Retinal pigment epithelial cell (primary cell): ENCODE results near the gene S100P.
A peak's percentile ranks its signal among the peaks of the same experiment; 100 is the strongest.

ENCODE experiments used
- DNase-seq: peaks from one replicate; pipeline ENCODE4 v3.0.0-alpha.2; 2010; ENCODE audit warnings: low read depth
- H3K4me3 ChIP-seq: 2 replicates; pipeline ENCODE4 v1.5.1; 2011; ENCODE audit warnings: mild to moderate bottlenecking, low read length, control low read depth, moderate library complexity
- TF ChIP-seq, protein P1 (sequence below): conservative IDR thresholded peaks from 2 replicates; pipeline ENCODE4 v1.5.1; 2011; ENCODE audit warnings: low read depth, low read length, control low read depth, inconsistent platforms

The S100P gene

DNA sequence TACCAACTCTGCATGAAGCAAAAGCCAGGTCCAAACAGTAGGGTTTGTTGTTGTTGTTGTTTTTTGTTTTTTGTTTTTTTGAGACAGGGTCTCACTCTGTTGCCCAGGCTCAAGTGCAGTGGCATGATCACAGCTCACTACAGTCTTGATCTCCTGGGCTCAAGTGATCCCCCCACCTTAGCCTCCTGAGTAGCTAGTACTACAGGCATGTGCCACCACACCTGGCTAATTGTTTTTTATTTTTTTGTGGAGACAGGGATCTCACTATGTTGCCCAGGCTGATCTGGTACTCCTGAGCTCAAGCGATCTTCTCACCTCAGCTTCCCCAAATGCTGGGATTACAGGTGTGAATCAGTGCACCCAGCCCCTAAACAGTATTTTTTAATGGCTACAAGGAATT, 6.2 kb downstream of the S100P start:
- no peak overlapping the region for H3K4me3 ChIP-seq
- TF ChIP-seq, protein P1, sequence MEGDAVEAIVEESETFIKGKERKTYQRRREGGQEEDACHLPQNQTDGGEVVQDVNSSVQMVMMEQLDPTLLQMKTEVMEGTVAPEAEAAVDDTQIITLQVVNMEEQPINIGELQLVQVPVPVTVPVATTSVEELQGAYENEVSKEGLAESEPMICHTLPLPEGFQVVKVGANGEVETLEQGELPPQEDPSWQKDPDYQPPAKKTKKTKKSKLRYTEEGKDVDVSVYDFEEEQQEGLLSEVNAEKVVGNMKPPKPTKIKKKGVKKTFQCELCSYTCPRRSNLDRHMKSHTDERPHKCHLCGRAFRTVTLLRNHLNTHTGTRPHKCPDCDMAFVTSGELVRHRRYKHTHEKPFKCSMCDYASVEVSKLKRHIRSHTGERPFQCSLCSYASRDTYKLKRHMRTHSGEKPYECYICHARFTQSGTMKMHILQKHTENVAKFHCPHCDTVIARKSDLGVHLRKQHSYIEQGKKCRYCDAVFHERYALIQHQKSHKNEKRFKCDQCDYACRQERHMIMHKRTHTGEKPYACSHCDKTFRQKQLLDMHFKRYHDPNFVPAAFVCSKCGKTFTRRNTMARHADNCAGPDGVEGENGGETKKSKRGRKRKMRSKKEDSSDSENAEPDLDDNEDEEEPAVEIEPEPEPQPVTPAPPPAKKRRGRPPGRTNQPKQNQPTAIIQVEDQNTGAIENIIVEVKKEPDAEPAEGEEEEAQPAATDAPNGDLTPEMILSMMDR = no peak
- no peak for DNase-seq

DNA sequence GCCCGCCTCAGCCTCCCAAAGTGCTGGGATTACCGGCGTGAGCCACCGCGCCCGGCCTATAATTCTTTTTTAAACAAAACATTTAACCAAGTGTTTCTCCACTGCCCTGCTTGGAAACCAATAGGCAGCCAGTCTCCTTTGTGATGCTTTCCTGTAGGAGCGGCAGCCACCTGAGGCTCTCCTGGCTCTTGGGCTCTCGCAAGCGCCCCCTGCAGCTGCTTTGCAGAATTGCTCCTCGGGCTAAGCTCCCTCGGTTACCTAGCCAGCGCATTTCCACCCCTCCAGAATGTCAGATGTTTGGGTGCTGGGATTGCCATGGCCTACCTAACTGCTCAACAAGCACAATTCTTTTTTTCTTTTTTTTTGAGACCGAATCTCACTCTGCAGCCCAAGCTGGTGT, 7.7 kb downstream of the S100P start:
- no peak overlapping the region for H3K4me3 ChIP-seq
- TF ChIP-seq, protein P1 = peak; percentile 32
- DNase-seq = no peak

DNA sequence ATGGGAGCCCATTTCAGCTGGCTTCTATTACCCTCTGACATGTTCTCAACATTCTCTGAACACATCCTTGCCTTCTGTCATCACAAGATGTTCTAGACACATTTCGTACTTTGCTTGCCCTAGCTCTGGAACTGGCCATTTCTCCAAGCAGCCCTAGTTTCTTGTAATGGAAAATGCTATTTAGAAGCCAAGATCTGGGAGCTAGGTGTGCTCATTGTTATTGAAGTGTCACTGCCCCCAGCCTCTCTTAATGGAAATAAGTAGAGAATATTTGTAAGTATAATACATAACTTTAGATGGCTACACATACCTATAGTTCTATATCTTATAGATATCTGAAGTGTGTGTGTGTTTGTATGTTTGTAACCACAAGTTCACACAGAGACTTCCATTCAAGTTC, 9.1 kb downstream of the S100P start:
- TF ChIP-seq, protein P1 = no peak
- DNase-seq = no peak
- H3K4me3 ChIP-seq = no peak overlapping the region

DNA sequence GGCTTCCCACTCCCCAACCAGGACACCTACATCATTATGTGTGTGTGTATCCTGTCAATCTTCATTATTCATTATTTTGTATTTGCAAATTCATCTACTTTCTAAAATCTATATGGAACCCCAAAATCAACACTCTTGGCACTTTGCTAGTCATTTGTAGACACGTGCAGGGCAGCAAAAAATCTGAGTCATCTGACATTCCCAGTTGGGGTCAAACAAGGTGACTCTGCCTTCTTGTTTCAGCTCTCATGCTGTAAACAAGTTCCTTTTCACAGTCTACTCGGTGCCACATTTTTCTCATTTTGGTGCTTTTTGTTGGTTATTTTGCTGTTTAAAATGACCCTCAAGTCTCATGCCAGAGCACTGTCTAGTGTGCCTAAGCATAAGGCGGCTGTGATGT, 10.1 kb downstream of the S100P start:
- TF ChIP-seq, protein P1 = no peak
- no peak for DNase-seq
- no peak overlapping the region for H3K4me3 ChIP-seq

DNA sequence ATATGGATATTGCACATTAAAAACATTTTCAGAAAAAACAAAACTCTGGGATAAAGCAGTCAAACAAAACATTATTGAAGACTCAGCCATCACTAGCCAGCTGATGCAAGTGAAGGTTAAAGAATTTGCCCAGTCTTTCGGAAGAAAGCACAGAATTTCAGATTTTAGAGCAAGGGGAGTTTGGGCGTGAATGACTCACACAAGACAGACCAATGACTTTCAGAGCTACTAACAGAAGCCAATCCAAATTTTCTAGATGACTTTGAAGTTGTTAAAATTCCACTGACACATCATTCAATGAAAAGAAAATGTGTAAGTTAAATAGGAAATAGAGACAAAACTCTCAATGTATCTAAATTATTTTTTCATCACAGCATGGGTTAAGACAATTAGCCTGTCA, 12.0 kb downstream of the S100P start:
- TF ChIP-seq, protein P1 = no peak
- DNase-seq = no peak
- no peak overlapping the region for H3K4me3 ChIP-seq

DNA sequence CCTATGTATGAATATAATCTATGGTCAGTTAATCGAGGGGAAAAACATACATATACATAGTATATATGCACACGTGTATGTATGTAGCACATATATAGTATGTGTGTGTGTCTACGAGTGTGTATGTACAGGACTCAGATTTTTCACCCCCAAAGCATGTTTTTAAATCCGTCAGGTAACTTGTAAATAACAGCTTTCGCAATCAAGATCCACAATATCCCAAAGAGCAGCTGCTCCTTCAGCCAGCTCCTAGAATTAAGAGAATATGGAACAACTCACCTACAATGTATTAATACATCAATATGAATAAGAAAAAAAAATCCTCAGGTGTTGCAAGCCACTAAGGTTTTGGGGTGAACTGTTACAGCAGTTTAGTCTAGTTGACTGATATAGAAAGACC, 12.5 kb downstream of the S100P start:
- DNase-seq = no peak
- H3K4me3 ChIP-seq = no peak overlapping the region
- TF ChIP-seq, protein P1 = no peak

DNA sequence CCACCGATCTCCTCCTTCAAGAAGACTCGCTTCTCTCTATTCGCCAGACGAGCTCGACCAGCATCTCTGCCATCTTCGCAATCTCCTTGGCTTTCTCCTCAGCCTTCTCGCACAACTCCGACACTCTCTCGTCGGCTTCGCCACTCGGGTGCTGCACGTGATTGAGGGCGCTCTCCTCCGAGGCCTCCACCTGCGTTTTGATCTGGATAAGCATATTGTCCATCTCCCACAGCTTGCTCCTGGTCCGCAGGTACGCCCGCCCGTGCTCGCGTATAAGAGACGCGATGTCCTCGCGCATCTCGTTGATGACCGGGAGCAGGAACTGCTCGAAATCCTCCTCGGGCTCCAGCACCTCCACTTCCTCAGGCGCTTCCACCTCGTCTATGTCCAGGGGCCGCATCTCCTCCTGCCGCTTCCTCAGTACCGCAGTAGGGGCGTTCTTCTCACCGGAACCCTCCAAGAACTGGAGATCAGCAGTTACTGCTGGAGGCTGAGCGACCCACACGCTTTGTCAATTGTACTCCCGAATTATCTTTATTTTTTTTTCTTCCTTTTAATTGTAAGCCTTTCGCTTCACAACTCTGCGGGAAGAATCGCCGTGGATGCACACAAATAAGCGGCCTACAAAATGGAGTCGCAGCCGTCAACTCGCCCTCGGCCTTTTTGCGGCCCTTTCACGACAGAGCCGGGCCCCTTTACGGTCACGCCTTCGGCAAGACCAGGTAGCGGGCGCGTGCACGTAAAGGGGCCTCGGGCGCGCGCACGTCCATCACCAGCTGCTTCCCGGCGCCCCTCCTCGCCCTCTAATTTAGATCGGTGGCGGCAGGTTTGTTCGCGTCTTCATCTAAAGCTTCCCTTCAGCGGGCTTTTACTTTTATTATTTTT, 15.8 kb downstream of the S100P start, which contains the start of gene MRFAP1L1:
TSS of gene MRFAP1L1 (minus strand) at position 636 of the 885 bp plus-strand sequence. CDS start at position 400, 236 bp downstream.
- DNase-seq = peak; percentile 94
- peak within 1 kb of the TSS; percentile 75 for H3K4me3 ChIP-seq
- TF ChIP-seq, protein P1 = no peak
